ENCODE results near the gene ZNF74.
A peak's percentile ranks its signal among the peaks of the same experiment; 100 is the strongest.

ZNF74 gene

DNA sequence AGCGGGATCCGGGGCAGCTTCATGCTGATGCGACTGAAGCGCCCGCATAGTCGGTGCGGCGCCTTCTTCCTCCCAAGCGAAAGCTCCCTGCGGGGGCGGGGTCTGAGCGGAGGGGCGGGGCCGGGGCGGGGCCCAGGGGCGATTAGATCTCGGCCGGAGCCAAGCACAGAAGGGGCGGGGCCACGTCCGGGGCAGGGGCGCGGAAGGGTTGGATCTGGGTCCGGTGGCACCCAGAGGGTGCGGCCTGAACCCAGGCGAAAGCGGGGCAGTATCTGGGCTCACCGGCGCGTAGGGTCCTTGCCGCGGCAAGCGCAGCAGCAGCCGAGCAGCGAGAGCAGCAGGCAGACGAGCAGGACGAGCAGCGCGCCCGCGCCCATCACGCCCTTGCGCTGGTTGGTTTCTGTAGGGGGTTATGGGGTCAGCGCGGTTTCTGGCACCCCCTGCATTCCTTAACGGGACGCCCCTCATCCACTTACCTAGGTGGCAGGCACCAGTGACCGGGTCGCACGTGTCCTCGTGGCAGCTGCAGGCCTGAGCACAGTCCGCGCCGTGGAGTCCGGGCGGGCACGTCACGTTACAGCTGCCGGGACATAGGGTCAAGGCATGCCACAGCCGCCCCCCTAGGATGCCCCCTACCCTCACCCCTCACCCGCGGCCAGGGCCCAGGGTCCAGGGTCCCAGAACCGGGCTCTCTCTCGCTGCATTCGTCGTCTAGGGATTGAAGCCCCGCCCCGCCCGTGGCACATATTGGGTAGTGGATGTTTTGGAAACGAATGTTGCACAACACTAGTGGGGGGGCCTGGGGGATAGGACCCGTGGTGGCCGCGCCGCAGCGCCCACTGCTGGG is 35.5 kb downstream of the ZNF74 start:
- Histone ChIP-seq H3K36me3 (ENCODE audit: insufficient read depth, low read length) (no peaks in the 10 kb centered on the region), H3K4me3 (ENCODE audit: low read length) (peak overlapping the region; percentile 38), H3K4me1 (ENCODE audit: insufficient read depth, low read length) (no peaks in the 10 kb centered on the region), H3K9ac (ENCODE audit: low read depth, low read length) (no peak overlapping the region), H3K27ac (ENCODE audit: low read depth, low read length) (no peak overlapping the region), H3K9me3 (ENCODE audit: insufficient read depth, low read depth, low read length) (no peaks in the 10 kb centered on the region), H3K27me3 (ENCODE audit: insufficient read depth, low read length) (peaks cover 75% of the 10 kb centered on the region)
- WGBS: 43% methylated on average over 75 of the region's 75 CpGs

GRCh38 chr22:20430101-20430719 is 36.3 kb downstream of the ZNF74 start:
- Histone ChIP-seq H3K9me3 (ENCODE audit: insufficient read depth, low read depth, low read length) (no peaks in the 10 kb centered on the region), H3K36me3 (ENCODE audit: insufficient read depth, low read length) (no peaks in the 10 kb centered on the region), H3K27me3 (ENCODE audit: insufficient read depth, low read length) (peaks cover 83% of the 10 kb centered on the region), H3K9ac (ENCODE audit: low read depth, low read length) (no peak overlapping the region), H3K4me1 (ENCODE audit: insufficient read depth, low read length) (no peaks in the 10 kb centered on the region), H3K27ac (ENCODE audit: low read depth, low read length) (no peak overlapping the region), H3K4me3 (ENCODE audit: low read length) (peak overlapping the region; percentile 49)
- 50% methylated on average over 37 of the region's 37 CpGs for WGBS

GRCh38 chr22:20430720-20431510 is 37.0 kb downstream of the ZNF74 start:
- Histone ChIP-seq H3K9ac (ENCODE audit: low read depth, low read length) (no peak overlapping the region), H3K36me3 (ENCODE audit: insufficient read depth, low read length) (no peaks in the 10 kb centered on the region), H3K9me3 (ENCODE audit: insufficient read depth, low read depth, low read length) (no peaks in the 10 kb centered on the region), H3K27ac (ENCODE audit: low read depth, low read length) (no peak overlapping the region), H3K4me1 (ENCODE audit: insufficient read depth, low read length) (no peaks in the 10 kb centered on the region), H3K27me3 (ENCODE audit: insufficient read depth, low read length) (peaks cover 90% of the 10 kb centered on the region), H3K4me3 (ENCODE audit: low read length) (peak overlapping the region; percentile 49)
- 3% methylated on average over 94 of the region's 94 CpGs for WGBS

- no peaks in the 10 kb centered on the region for H3K9me3 ChIP-seq (ENCODE audit: insufficient read depth, low read depth, low read length)
- H3K36me3 ChIP-seq (ENCODE audit: insufficient read depth, low read length): no peaks in the 10 kb centered on the region
- H3K4me1 ChIP-seq (ENCODE audit: insufficient read depth, low read length): no peaks in the 10 kb centered on the region
- peaks cover 94% of the 10 kb centered on the region for H3K27me3 ChIP-seq (ENCODE audit: insufficient read depth, low read length)
- H3K27ac ChIP-seq (ENCODE audit: low read depth, low read length): no peak overlapping the region
- no peak overlapping the region for H3K9ac ChIP-seq (ENCODE audit: low read depth, low read length)
- H3K4me3 ChIP-seq (ENCODE audit: low read length): peak overlapping the region; percentile 49
- 22% methylated on average over 46 of the region's 50 CpGs for WGBS
Observed at GRCh38 chr22:20431511-20432192, 37.7 kb downstream of the ZNF74 start.

GRCh38 chr22:20432244-20432686 is 38.3 kb downstream of the ZNF74 start:
- H3K4me3 ChIP-seq (ENCODE audit: low read length): no peak overlapping the region
- peaks cover 96% of the 10 kb centered on the region for H3K27me3 ChIP-seq (ENCODE audit: insufficient read depth, low read length)
- H3K4me1 ChIP-seq (ENCODE audit: insufficient read depth, low read length): no peaks in the 10 kb centered on the region
- H3K9me3 ChIP-seq (ENCODE audit: insufficient read depth, low read depth, low read length): no peaks in the 10 kb centered on the region
- H3K36me3 ChIP-seq (ENCODE audit: insufficient read depth, low read length): no peaks in the 10 kb centered on the region
- 86% methylated on average over 3 of the region's 3 CpGs for WGBS
- no peak overlapping the region for H3K27ac ChIP-seq (ENCODE audit: low read depth, low read length)
- H3K9ac ChIP-seq (ENCODE audit: low read depth, low read length): no peak overlapping the region

DNA sequence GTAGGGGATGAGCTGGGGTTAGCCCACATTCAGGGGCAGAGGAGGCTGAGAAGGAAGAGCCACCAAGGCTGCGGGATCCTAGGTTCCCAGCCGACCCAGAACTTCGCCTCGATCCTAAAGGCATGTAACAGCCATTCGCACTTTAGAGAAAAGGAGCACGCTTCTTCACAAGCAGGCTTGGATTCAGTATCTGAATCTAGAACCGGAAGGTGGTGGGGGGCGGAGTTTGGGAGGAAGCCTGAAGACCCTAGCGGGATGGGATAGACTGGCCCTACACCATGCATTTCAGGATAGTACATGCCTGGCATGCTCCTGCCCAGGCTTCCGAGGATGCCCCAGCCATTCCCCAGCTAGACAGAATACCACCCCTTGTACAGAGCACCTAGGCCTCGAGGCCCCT is 39.2 kb downstream of the ZNF74 start:
- H3K9me3 ChIP-seq (ENCODE audit: insufficient read depth, low read depth, low read length): no peaks in the 10 kb centered on the region
- peaks cover 95% of the 10 kb centered on the region for H3K27me3 ChIP-seq (ENCODE audit: insufficient read depth, low read length)
- H3K36me3 ChIP-seq (ENCODE audit: insufficient read depth, low read length): no peaks in the 10 kb centered on the region
- 92% methylated on average over 11 of the region's 11 CpGs for WGBS
- no peak overlapping the region for H3K27ac ChIP-seq (ENCODE audit: low read depth, low read length)
- no peak overlapping the region for H3K9ac ChIP-seq (ENCODE audit: low read depth, low read length)
- H3K4me3 ChIP-seq (ENCODE audit: low read length): no peak overlapping the region
- no peaks in the 10 kb centered on the region for H3K4me1 ChIP-seq (ENCODE audit: insufficient read depth, low read length)

DNA sequence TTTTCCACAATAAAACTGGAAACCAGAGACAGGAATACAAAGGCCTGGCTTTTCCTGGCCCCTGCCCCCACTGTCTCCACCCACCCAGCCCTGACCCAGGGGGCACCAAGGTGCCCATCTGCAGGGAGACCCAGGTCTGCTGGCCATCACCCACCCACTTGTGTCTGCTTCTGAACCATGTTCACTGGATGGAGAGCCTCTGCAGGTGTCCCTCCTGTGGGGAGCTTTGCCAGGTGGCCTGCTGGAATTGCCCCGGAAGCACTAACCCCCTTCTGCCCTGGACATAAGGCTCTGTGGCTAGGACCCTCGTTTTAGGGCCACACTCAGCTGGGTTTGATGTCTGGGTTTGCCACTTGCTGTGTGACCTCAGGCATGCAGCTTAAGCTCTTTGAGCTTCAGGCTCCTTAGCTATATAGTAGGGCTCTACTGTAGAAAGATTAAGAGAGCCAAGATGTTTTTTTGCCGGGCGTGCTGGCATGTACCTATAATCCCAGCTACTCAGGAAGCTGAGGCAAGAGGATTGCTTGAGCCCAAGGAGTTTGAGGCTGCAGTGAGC is 39.8 kb downstream of the ZNF74 start:
- H3K9ac ChIP-seq (ENCODE audit: low read depth, low read length): no peak overlapping the region
- no peak overlapping the region for H3K4me3 ChIP-seq (ENCODE audit: low read length)
- no peaks in the 10 kb centered on the region for H3K9me3 ChIP-seq (ENCODE audit: insufficient read depth, low read depth, low read length)
- no peaks in the 10 kb centered on the region for H3K4me1 ChIP-seq (ENCODE audit: insufficient read depth, low read length)
- no peaks in the 10 kb centered on the region for H3K36me3 ChIP-seq (ENCODE audit: insufficient read depth, low read length)
- peaks cover 96% of the 10 kb centered on the region for H3K27me3 ChIP-seq (ENCODE audit: insufficient read depth, low read length)
- WGBS: 88% methylated on average over 4 of the region's 4 CpGs
- no peak overlapping the region for H3K27ac ChIP-seq (ENCODE audit: low read depth, low read length)

DNA sequence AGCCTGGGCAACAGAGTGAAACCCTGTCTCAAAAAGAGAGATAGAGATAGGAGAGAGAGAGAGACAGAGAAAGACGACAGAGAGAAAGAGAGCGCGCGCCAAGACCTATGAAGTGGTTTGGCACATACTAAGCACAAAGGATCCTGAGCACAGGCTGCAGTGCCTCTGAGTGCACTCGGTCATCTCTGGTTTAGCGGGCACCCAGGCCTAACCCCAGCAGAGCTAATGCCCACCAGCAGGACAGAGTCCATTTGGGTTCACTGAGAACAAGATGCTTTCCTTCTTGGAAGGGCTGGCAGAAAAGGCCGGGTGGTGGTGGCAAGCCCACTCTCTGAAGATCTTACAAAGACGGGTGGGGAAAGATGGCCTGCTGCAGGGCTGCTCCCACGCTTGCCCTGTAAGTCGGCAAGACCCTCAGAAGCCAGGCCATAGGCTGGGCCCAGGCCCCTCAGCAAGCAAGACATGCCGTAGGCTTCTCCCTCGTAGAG is 40.4 kb downstream of the ZNF74 start:
- no peaks in the 10 kb centered on the region for H3K36me3 ChIP-seq (ENCODE audit: insufficient read depth, low read length)
- no peaks in the 10 kb centered on the region for H3K9me3 ChIP-seq (ENCODE audit: insufficient read depth, low read depth, low read length)
- peaks cover 97% of the 10 kb centered on the region for H3K27me3 ChIP-seq (ENCODE audit: insufficient read depth, low read length)
- 94% methylated on average over 12 of the region's 12 CpGs for WGBS
- H3K9ac ChIP-seq (ENCODE audit: low read depth, low read length): no peak overlapping the region
- no peak overlapping the region for H3K4me3 ChIP-seq (ENCODE audit: low read length)
- H3K27ac ChIP-seq (ENCODE audit: low read depth, low read length): no peak overlapping the region
- no peaks in the 10 kb centered on the region for H3K4me1 ChIP-seq (ENCODE audit: insufficient read depth, low read length)

- Histone ChIP-seq H3K9ac (ENCODE audit: low read depth, low read length) (no peak overlapping the region), H3K4me1 (ENCODE audit: insufficient read depth, low read length) (no peaks in the 10 kb centered on the region), H3K4me3 (ENCODE audit: low read length) (no peak overlapping the region), H3K27me3 (ENCODE audit: insufficient read depth, low read length) (peaks cover 97% of the 10 kb centered on the region), H3K27ac (ENCODE audit: low read depth, low read length) (no peak overlapping the region), H3K9me3 (ENCODE audit: insufficient read depth, low read depth, low read length) (no peaks in the 10 kb centered on the region), H3K36me3 (ENCODE audit: insufficient read depth, low read length) (no peaks in the 10 kb centered on the region)
- 93% methylated on average over 3 of the region's 3 CpGs for WGBS
Observed at GRCh38 chr22:20434773-20435172, 40.8 kb downstream of the ZNF74 start.

DNA sequence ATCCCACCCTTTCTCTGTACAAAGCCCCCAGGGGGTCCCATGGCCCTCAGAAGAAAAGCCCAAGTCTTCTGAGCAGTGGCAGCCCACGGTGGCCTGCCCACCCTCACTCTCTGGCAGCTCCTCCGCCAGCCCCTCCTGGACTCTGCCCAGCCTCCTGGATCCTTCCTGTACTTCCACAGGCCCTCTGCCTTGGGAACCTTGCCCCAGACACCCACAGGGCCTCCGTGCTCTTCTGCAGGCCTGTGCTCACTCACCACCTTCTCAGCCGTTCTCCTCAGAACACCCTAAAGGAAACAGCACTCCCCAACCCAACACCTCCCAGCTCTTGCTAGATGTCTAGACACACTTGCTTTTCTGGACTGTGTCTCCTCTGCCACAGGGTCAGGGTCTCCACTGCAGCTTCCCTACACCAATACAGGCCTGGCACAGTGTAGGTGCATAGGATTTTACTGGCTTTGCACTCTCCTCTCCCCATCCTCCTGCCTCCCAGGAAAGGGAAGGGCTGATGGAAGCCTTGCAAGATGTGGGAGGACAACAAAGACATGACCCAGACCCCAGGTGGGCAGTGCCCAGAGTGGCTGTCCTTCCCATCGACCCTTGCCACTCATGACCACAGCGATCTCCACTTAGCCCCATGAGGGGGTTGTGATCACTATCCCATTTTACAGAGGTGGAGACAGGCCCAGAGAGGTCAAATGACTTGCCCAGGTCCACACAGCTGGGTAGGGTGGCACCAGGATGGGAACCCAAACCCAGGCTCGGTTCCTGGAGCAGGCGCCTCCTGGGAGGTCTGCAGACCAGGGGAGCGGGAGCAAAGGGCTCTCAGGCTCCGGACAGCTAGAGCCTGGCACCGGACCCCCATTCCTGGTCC is 41.7 kb downstream of the ZNF74 start:
- no peak overlapping the region for H3K9ac ChIP-seq (ENCODE audit: low read depth, low read length)
- peaks cover 90% of the 10 kb centered on the region for H3K27me3 ChIP-seq (ENCODE audit: insufficient read depth, low read length)
- 61% methylated on average over 11 of the region's 11 CpGs for WGBS
- H3K36me3 ChIP-seq (ENCODE audit: insufficient read depth, low read length): no peaks in the 10 kb centered on the region
- no peaks in the 10 kb centered on the region for H3K9me3 ChIP-seq (ENCODE audit: insufficient read depth, low read depth, low read length)
- H3K27ac ChIP-seq (ENCODE audit: low read depth, low read length): no peak overlapping the region
- peak overlapping the region; percentile 62 for H3K4me3 ChIP-seq (ENCODE audit: low read length)
- H3K4me1 ChIP-seq (ENCODE audit: insufficient read depth, low read length): no peaks in the 10 kb centered on the region
